Astrocyte (in vitro differentiated cells and primary cell): Measurements from ENCODE around the gene AZIN2.

Experiments
- EZH2 ChIP-seq: IDR thresholded peaks from 2 replicates; pipeline ENCODE4 v1.6.1; 2012; ENCODE audit warnings: mild to moderate bottlenecking, low read length, inconsistent platforms; ENCODE audit not compliant: insufficient read depth
- TF ChIP-seq, protein P1 (sequence below): IDR thresholded peaks from 2 replicates; pipeline ENCODE4 v1.5.1; 2011; ENCODE audit warnings: low read depth, mild to moderate bottlenecking, inconsistent platforms, low read length, moderate library complexity; ENCODE audit not compliant: insufficient read depth

DNA sequence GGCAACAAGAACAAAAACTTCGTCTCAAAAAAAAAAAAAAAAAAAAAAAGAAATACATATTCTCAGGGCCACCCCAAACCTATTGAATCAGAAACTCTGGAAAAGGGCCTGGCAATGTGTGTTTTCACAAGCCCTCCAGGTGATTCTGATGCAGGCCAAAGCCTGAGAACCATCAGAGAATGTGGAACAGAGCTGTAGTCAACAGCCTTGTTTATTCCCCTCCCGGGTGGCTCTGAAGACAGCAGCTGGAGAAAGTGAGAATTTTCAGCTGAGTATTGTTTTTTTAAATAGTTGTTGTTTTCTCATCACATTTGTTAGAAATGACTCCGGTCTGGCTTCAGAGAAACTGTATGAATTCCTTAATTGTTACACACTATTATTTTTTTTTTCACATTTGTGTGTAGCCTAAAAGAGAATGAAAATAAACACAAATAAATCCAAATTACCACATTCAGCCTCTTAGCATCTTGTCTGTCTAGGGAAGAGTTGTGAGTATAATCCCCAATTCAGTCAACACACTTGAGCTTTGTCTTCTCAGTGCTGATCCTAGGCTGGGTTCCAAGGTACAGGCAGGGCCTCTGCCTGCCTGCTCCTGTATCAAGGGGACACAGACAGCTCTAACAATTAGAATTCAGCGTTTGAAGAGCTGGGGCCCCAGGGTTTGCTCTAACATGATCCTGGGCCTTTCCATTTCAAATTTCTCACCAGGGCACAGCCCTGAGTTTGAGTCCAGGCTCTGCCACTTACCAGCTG is 6.6 kb upstream of the AZIN2 start:
- TF ChIP-seq, protein P1, sequence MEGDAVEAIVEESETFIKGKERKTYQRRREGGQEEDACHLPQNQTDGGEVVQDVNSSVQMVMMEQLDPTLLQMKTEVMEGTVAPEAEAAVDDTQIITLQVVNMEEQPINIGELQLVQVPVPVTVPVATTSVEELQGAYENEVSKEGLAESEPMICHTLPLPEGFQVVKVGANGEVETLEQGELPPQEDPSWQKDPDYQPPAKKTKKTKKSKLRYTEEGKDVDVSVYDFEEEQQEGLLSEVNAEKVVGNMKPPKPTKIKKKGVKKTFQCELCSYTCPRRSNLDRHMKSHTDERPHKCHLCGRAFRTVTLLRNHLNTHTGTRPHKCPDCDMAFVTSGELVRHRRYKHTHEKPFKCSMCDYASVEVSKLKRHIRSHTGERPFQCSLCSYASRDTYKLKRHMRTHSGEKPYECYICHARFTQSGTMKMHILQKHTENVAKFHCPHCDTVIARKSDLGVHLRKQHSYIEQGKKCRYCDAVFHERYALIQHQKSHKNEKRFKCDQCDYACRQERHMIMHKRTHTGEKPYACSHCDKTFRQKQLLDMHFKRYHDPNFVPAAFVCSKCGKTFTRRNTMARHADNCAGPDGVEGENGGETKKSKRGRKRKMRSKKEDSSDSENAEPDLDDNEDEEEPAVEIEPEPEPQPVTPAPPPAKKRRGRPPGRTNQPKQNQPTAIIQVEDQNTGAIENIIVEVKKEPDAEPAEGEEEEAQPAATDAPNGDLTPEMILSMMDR: no peak
- no peak for TF ChIP-seq EZH2
